ENCODE results near the gene TSPAN8.
"Not testable (repeated sequence)": the region's sequence is repeated elsewhere in the genome, so short reads cannot be mapped to it uniquely, and the experiment has no call there.

The TSPAN8 gene

GRCh38 chr12:71125949-71126348, 31.9 kb downstream of the TSPAN8 start:
- no peak for DNase-seq

DNA sequence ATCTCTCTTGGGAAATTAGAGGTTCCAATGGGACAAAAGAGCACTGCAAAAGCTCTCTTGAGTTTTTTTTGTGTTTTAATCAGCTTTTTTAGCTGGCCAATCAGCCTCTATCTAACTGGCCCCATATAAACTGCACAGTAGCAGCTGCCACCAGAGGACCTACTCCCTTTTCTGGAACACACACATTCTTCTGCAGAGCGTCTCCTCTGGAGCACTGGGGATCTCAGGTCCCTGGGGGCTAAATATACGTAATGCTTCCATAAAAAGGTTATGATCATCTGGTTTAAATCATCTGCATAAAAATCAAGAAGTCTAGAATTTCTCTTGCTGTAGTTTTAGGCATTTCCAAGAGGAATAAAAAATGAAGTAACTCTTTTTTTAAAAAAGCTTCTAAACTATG, 32.3 kb downstream of the TSPAN8 start:
- no peak for DNase-seq

GRCh38 chr12:71124835-71125460, 32.9 kb downstream of the TSPAN8 start:
- no peak for DNase-seq

DNA sequence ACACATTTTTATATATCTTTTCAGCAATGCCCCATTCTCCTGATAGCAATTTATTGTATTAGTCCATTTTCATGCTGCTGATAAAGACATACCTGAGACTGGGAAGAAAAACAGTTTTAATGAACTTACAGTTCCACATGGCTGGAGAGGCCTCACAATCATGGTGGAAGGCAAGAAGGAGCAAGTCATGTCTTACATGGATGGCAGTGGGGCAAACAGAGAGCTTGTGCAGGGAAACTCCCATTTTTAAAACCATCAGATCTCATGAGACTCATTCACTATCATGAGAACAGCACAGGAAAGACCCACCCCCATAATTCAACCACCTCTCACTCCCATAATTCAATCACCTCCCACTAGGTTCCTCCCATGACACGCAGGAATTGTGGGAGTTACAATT, 44.7 kb downstream of the TSPAN8 start:
- not testable (repeated sequence) for DNase-seq

DNA sequence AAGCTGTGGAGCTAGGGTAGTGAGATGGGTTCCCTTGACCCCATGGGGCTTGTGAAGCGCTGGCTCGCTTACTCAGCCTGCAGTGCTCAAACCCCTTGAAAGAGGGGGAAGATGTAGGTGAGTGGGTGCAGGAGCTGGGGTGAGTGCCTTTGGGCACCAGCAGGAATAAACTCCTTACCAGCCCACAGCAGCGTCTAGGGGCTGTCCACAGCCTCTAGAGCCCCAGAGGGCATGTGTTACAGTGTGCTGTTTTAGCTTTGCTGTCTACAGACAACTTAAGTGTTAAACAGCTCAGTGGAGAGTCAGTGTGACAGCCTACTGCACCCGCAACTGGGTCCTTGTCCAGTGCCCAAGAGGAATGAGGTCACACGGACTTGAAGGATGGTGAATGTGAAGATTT, 48.0 kb downstream of the TSPAN8 start:
- no peak for DNase-seq

GRCh38 chr12:71108355-71108754, 49.4 kb downstream of the TSPAN8 start:
- DNase-seq: no peak

DNA sequence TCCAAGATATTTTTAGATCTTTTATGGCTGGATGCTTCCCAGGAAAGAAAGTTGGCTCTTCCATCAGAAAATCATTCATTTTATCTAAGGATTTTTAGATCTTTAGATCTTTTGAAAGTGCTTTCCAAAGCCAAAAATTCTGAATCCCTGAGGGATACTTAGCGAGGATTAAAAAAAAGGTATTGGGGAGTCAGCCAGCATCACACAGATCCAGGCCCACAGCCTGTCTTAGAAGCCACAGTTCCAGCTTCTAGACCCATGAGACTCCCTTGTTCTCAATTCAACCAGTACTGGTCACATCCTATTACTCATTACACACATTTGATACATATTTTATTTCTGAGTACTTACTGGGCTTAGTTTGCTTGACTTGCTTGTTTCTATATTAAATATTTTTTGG, 49.9 kb downstream of the TSPAN8 start:
- DNase-seq: no peak

GRCh38 chr12:71105956-71106355, 51.8 kb downstream of the TSPAN8 start:
- DNase-seq: no peak

GRCh38 chr12:71092290-71092689, 65.5 kb downstream of the TSPAN8 start:
- no peak for DNase-seq

GRCh38 chr12:71090971-71091370, 66.8 kb downstream of the TSPAN8 start:
- DNase-seq: no peak

GRCh38 chr12:71085575-71085974, 72.2 kb downstream of the TSPAN8 start:
- no peak for DNase-seq

- DNase-seq: no peak
Measured at GRCh38 chr12:71075743-71076142, 82.1 kb downstream of the TSPAN8 start.
